Activated CD4-positive, alpha-beta memory T cell treated with anti-CD3 and anti-CD28 coated beads, Interleukin-2, amount 10 ng/mL, durations not matched to agents 7 days and 5 days (primary cell): ENCODE measurements around the gene PAWR. TPM values are rescaled to one million over a fixed set of nuclear protein-coding genes. Genes with fewer than 3 reads are reported as not detected.
"Not testable (repeated sequence)": the region's sequence is repeated elsewhere in the genome, so short reads cannot be mapped to it uniquely, and the experiment has no call there.

ENCODE experiments used
- CTCF ChIA-PET: fragments of 350-600 bp; sonication (Branson Sonifier 250); formaldehyde crosslinking; loops from one replicate; lab custom pipeline; 2021; ENCODE audit warnings: antibody characterized with exemption, inconsistent platforms; lab: Charles Lee
- POLR2A ChIA-PET: fragments of 350-600 bp; sonication (Branson Sonifier 250); formaldehyde crosslinking; loops from one replicate; lab custom pipeline; 2021; ENCODE audit warnings: antibody characterized with exemption; lab: Charles Lee
- DNase-seq: peaks from one replicate; pipeline ENCODE4 v3.0.0-alpha.2; 2020
- H3K27ac Mint-ChIP-seq: one replicate; pipeline ENCODE4 v1.8.0; 2021; ENCODE audit warnings: mild to moderate bottlenecking, mixed read lengths
- H3K27me3 Mint-ChIP-seq: one replicate; pipeline ENCODE4 v1.8.0; 2021; ENCODE audit warnings: mixed read lengths
- H3K36me3 Mint-ChIP-seq: one replicate; pipeline ENCODE4 v1.8.0; 2021; ENCODE audit warnings: low read depth, mixed read lengths
- H3K4me1 Mint-ChIP-seq: one replicate; pipeline ENCODE4 v1.8.0; 2021; ENCODE audit warnings: mixed read lengths
- H3K4me3 Mint-ChIP-seq: one replicate; pipeline ENCODE4 v1.8.0; 2021; ENCODE audit warnings: mild to moderate bottlenecking, mixed read lengths
- H3K9me3 Mint-ChIP-seq: one replicate; pipeline ENCODE4 v1.8.0; 2021; ENCODE audit warnings: mixed read lengths
- total RNA-seq, 2 experiments: library from RNA; stranded (reverse); gene quantifications; one replicate each; pipeline ENCODE4 v1.2.3, GENCODE V29; 2021

The PAWR gene
- total RNA-seq, 2 experiments from 2014 or later = 1.0 to 3.3 TPM

DNA sequence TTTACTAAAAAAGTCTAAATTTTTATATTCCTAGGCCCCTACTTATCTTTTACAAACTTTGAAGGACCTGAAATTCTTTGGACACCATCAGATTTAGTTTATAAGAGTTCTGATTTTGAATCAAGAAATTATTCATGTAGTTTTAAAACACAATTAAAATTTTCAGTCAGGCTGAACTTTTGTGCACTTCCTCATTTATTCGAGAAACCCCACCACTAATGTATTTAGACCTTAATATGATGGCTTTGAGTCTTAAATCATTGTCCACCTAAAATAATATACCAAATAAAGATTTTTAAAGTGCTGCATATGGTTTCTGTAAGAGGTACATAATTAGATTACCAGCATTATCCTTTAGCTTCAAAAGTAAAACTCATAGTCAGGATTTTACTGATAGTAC, 103.4 kb downstream of the PAWR start:
- POLR2A ChIA-PET = no interaction called here
- H3K9me3 Mint-ChIP-seq = no peaks in the 10 kb centered on the region
- CTCF ChIA-PET = no interaction called here
- no peaks in the 10 kb centered on the region for H3K4me1 Mint-ChIP-seq
- no peak for DNase-seq
- H3K36me3 Mint-ChIP-seq = no peaks in the 10 kb centered on the region
- no peak overlapping the region for H3K27ac Mint-ChIP-seq
- no peaks in the 10 kb centered on the region for H3K27me3 Mint-ChIP-seq
- no peak overlapping the region for H3K4me3 Mint-ChIP-seq

DNA sequence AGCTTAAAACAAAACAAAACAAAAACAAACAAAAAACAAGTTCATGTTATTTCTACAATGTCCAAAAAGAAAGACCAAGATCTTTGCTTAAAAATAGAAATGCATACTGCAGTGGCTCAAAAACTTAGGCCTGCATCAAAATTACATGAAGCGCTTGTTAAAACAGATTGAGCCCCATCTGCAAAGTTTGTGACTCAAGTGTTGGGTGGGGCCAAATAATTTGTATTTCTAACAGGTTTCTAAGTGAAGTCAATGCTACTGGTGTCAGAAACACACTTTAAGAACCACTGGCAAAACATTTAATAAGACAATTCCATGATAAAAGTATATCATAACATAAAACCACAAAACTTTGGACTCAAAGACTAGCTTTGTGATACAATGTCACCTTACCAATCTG, 105.6 kb downstream of the PAWR start:
- CTCF ChIA-PET = no interaction called here
- H3K9me3 Mint-ChIP-seq = no peaks in the 10 kb centered on the region
- POLR2A ChIA-PET = no interaction called here

DNA sequence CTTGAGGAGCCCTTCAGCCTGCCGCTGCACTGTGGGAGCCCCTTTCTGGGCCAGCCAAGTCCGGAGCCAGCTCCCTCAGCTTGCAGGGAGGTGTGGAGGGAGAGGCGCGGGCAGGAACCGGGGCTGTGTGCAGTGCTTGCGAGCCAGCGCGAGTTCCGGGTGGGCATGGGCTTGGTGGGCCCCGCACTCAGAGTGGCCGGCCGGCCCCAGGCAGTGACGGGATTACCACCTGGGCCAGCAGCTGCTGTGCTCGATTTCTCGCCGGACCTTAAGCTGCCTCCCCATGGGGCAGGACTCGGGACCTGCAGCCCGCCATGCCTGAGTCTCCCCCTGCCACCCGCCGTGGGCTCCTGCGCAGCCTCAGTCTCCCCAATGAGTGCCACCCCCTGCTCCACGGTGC, 116.9 kb downstream of the PAWR start:
- ChIA-PET CTCF (no interaction called here), POLR2A (no interaction called here)
- H3K4me3 Mint-ChIP-seq = no peak overlapping the region
- no peak overlapping the region for H3K27ac Mint-ChIP-seq
- no peaks in the 10 kb centered on the region for H3K4me1 Mint-ChIP-seq
- peaks cover 11% of the 10 kb centered on the region for H3K9me3 Mint-ChIP-seq
- H3K27me3 Mint-ChIP-seq = no peaks in the 10 kb centered on the region
- no peak for DNase-seq
- no peaks in the 10 kb centered on the region for H3K36me3 Mint-ChIP-seq

More for the DNA sequence above, 105.6 kb downstream of the PAWR start:
- Mint-ChIP-seq H3K27ac (no peak overlapping the region), H3K4me3 (no peak overlapping the region), H3K27me3 (no peaks in the 10 kb centered on the region), H3K36me3 (no peaks in the 10 kb centered on the region), H3K4me1 (no peaks in the 10 kb centered on the region)
- DNase-seq = no peak

DNA sequence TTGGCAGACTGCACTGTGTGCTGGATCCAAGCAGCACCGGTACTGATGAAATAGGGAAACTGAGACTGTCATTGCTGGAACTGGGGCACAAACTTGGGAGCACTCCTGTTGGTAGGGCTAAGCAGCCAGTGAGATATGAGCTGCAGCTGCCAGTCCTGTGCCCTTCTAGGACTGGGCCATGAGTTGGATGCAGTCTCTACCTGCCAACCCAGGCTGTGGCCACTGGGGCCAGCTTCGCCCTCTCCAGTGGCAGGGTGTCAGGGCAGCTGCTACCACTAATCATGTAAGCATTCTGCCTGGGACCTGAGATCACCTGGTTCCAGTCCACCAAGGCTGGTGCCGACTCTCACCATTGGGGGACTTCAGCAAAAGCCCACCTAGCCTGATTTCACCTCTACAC, 121.1 kb downstream of the PAWR start:
- CTCF ChIA-PET = no interaction called here
- Mint-ChIP-seq H3K9me3 (peaks cover 14% of the 10 kb centered on the region), H3K4me3 (no peak overlapping the region), H3K4me1 (no peaks in the 10 kb centered on the region), H3K36me3 (no peaks in the 10 kb centered on the region), H3K27ac (no peak overlapping the region), H3K27me3 (no peaks in the 10 kb centered on the region)
- DNase-seq = no peak
- POLR2A ChIA-PET = no interaction called here

DNA sequence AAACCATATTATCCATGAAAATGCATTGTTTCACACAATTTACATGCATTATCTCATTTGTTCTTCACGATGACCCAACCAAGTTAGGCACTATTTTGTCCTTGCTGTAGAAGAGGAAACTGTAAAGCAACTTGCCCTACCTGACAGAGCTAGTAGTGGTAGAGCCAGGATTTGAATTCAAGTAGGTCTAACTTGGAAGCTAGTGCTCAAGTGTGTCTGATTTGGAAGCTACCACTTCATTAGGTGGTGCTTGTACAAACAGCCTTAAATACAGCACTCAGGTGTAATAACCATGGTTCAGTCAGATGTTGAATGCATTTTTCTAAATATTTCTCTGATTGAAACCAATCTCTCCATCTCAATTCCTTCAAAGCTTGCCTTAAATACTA, 123.6 kb downstream of the PAWR start:
- H3K36me3 Mint-ChIP-seq = no peaks in the 10 kb centered on the region
- no peak overlapping the region for H3K4me3 Mint-ChIP-seq
- no peaks in the 10 kb centered on the region for H3K27me3 Mint-ChIP-seq
- H3K9me3 Mint-ChIP-seq = peaks cover 10% of the 10 kb centered on the region
- POLR2A ChIA-PET = no interaction called here
- CTCF ChIA-PET = interaction anchor here (1.6 kb wide), 1 partner anchor 19 kb away, joined by 3 read pairs; no protein-coding TSS in a partner anchor
- H3K27ac Mint-ChIP-seq = no peak overlapping the region
- DNase-seq = no peak
- no peaks in the 10 kb centered on the region for H3K4me1 Mint-ChIP-seq

DNA sequence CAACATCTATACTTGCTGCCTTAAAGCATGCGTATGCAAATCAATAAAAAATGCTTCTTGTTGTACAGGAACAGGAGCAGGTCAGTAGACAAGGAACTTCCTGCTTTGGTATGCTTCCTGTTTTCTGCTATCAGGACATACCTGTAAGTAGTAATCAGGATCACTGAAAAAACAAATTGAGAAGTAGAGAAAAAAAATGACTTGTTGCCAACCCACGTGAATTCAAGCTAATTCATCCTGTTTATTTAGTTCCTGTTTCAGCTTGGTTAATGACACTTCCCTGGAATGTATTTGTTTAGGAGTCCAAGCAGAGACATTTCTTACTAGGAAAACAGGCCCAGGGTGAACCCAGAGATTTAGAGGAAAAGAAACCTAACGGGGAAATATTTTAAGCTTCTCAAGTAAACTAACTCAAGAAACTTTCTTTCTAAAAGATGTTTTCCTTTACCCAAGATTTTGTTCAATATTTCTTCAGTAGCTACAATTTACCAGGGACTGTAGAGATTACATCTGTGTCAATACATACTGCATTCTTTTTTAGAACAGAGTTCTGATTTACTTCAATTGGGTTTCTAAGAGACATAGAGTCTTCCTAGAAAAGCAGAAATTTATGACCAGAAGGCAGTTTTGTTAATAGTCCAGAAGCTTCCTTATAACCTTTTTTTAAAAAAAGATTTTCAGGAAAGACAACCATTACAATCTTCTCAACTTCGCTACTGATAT, 124.2 kb downstream of the PAWR start:
- no peak for DNase-seq
- H3K4me3 Mint-ChIP-seq = no peak overlapping the region
- H3K4me1 Mint-ChIP-seq = no peaks in the 10 kb centered on the region
- H3K9me3 Mint-ChIP-seq = peaks cover 10% of the 10 kb centered on the region
- H3K36me3 Mint-ChIP-seq = no peaks in the 10 kb centered on the region
- ChIA-PET CTCF (interaction anchor here (0.6 to 1.6 kb wide), 2 partner anchors 18 to 42 kb away, joined by 3 read pairs; no protein-coding TSS in a partner anchor), POLR2A (no interaction called here)
- no peak overlapping the region for H3K27ac Mint-ChIP-seq
- H3K27me3 Mint-ChIP-seq = no peaks in the 10 kb centered on the region

DNA sequence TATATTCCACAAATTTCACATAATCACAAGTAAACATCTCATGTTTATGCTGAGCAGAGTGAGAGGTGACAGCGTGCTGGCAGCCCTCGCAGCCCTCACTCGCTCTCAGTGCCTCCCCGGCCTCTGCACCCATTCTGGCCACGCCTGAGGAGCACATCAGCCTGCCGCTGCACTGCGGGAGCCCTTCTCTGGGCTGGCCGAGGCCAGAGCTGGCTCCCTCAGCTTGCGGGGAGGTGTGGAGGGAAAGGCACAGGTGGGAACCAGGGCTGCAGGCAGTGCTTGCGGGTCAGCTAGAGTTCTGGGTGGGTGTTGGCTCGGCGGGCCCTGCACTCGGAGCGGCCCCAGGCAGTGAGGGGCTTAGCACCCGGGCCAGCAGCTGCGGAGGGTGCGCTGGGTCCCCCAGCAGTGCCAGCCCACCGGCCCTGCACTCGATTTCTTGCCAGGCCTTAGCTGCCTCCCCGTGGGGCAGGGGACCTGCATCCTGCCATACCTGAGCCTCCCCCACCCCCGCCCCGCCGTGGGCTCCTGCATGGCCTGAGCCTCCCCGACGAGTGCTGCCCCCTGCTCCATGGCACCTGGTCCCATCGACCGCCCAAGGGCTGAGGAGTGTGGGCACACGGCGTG, 125.9 kb downstream of the PAWR start:
- CTCF ChIA-PET, H3K4me3 Mint-ChIP-seq, POLR2A ChIA-PET, DNase-seq, H3K27me3 Mint-ChIP-seq, H3K36me3 Mint-ChIP-seq, H3K4me1 Mint-ChIP-seq, H3K9me3 Mint-ChIP-seq, H3K27ac Mint-ChIP-seq: not testable (repeated sequence)

DNA sequence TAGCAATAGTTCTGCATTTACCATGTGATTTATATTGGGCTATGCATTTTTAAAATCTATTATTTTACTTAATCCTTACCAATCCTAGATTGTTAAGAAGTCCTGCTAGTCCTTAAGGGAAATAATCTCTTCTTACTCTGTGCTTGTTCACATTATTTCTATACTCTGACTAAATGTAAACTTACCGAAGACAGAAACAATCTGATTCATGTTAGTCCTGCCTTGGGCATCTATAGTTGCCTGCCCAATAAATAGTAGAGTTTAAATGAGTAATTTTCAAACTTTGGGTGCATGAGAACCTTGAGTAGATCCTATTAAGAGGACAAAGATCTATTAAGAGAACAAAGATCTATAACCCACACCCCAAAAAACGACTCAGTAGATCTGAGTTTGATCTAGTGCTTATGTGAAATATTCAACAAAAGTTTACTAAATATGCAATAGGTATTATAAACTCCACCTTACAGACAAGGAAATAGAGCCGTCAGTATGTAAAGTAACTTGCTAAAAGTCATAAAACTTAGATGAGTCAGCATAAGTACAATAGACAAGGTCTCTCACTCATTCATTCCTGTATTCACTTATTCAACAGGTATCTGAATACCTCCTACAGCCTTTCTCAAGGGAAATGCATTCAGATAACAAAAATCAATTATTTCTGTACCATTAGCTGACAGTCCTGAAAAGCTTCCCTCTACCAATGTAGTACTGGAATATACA, 127.6 kb downstream of the PAWR start:
- Mint-ChIP-seq H3K4me3 (no peak overlapping the region), H3K36me3 (no peaks in the 10 kb centered on the region), H3K4me1 (no peaks in the 10 kb centered on the region), H3K9me3 (peaks cover 7% of the 10 kb centered on the region), H3K27me3 (no peaks in the 10 kb centered on the region), H3K27ac (no peak overlapping the region)
- ChIA-PET CTCF (no interaction called here), POLR2A (no interaction called here)
- DNase-seq = no peak

DNA sequence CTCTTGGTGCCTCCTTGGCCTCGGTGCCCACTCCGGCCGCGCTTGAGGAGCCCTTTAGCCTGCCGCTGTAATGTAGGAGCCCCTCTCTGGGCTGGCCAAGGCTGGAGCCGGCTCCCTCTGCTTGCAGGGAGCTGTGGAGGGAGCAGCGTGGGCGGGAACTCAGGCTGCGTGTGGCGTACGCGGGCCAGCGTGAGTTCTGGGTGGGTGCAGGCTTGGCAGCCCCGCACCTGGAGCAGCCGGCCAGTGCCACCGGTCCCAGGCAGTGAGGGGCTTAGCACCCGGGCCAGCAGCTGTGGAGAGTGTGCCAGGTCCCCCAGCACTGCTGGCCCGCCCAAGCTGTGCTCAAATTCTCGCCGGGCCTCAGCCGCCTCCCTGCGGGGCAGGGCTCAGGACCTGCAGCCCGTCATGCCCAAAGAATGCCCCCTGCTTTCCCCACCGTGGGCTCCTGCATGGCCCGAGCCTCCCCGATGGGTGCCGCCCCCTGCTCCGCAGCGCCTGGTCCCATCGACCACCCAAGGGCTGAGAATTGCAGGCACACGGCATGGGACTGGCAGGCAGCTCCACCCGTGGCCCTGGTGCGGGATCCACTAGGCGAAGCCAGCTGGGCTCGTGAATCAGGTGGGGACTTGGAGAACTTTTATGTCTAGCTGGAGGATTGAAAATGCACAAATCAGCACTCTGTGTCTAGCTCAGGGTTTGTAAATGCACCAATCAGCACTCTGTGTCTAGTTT, 129.2 kb downstream of the PAWR start:
- ChIA-PET POLR2A (no interaction called here), CTCF (no interaction called here)
- Mint-ChIP-seq H3K27ac (no peak overlapping the region), H3K4me3 (no peak overlapping the region), H3K36me3 (no peaks in the 10 kb centered on the region), H3K4me1 (no peaks in the 10 kb centered on the region), H3K27me3 (no peaks in the 10 kb centered on the region), H3K9me3 (peaks cover 7% of the 10 kb centered on the region)
- DNase-seq = no peak

DNA sequence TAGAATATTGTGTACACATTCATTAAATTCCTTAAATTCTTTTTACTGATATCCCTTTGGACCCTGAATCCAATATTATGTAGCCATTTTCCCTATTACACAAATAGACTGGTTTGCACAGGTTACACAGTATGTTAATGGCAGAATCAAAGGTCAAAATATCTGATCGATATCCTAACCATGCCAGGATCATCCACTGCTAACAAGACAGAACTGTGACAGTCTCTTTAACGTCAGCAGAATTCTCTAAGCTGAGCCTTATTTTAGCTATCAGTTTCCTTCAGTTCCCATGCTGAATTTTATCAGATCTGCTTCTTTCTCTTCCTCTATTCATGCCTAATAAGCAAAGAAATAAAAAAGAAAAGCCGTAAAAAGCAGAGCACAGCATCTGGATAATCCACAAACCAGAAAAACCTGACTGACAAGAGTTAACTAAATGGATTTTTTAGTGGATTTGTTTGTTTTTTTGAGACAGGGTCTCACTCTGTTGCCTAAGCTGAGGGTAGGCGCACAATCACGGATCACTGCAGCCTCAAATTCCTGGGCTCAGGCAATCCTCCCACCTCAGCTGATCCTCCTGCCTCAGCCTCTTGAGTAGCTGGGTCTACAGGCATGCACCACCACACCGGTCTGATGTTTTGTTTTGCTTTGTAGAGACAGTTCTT, 130.4 kb downstream of the PAWR start:
- no peak overlapping the region for H3K27ac Mint-ChIP-seq
- no peak overlapping the region for H3K4me3 Mint-ChIP-seq
- CTCF ChIA-PET = no interaction called here
- POLR2A ChIA-PET = no interaction called here
- H3K9me3 Mint-ChIP-seq = peaks cover 3% of the 10 kb centered on the region
- no peak for DNase-seq
- no peaks in the 10 kb centered on the region for H3K36me3 Mint-ChIP-seq
- no peaks in the 10 kb centered on the region for H3K4me1 Mint-ChIP-seq
- no peaks in the 10 kb centered on the region for H3K27me3 Mint-ChIP-seq

DNA sequence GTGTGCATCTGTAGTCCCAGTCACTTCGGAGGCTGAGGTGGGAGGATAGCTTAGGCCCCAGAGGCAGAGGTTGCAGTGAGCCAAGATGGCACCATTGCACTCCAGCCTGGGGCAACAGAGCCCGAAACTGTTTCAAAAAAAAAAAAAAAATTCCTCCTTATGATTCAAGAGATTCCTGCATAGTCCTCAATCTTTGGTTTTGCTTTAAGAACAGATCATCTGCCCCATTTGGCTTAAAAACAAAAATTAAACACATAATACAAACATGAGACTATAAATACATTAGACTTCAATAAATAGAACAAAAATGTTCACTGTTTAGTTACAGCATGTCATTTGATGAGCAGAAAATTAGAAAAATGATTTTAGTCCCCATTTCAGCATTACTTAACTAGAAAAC, 131.2 kb downstream of the PAWR start:
- CTCF ChIA-PET = interaction anchor here (0.6 kb wide), 1 partner anchor 131 kb away, joined by 3 read pairs; the partner anchor contains the start of gene PAWR

DNA sequence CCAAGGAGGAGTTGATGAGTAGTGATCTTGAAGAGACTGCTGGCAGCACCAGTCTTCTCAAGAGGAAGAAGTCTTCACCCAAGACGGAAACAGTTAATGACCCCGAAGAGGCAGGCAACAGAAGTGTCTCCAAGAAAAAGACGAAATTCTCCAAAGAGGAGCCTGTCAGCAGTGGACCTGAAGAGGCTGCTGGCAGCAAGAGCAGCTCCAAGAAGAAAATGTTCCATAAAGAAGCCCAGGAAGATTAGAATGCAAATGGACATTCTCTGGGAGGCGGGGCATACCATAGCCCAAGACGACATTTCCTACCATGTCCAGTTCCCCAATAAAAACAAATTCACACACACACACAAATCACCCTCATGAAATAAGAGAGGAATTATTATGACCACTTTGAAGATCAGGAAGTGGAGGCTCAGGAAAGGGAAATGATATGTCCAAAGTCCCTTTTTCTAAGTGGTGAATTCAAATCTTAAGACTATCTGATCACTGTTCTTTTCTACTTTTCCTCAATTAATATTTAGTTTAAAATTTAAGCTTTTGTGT, 131.8 kb downstream of the PAWR start:
- Mint-ChIP-seq H3K4me1 (no peaks in the 10 kb centered on the region), H3K36me3 (no peaks in the 10 kb centered on the region), H3K27ac (no peak overlapping the region), H3K27me3 (no peaks in the 10 kb centered on the region), H3K4me3 (no peak overlapping the region), H3K9me3 (peaks cover 3% of the 10 kb centered on the region)
- ChIA-PET CTCF (interaction anchor here (0.6 kb wide), 1 partner anchor 132 kb away, joined by 3 read pairs; the partner anchor contains the start of gene PAWR), POLR2A (no interaction called here)
- DNase-seq = no peak

More for the DNA sequence above, 131.2 kb downstream of the PAWR start:
- no peaks in the 10 kb centered on the region for H3K36me3 Mint-ChIP-seq
- no peaks in the 10 kb centered on the region for H3K27me3 Mint-ChIP-seq
- no peak overlapping the region for H3K27ac Mint-ChIP-seq
- DNase-seq = no peak
- H3K9me3 Mint-ChIP-seq = peaks cover 3% of the 10 kb centered on the region
- no peaks in the 10 kb centered on the region for H3K4me1 Mint-ChIP-seq
- POLR2A ChIA-PET = no interaction called here
- H3K4me3 Mint-ChIP-seq = no peak overlapping the region
